ENCODE measurements around the gene NFE2L3.

NFE2L3 gene

DNA sequence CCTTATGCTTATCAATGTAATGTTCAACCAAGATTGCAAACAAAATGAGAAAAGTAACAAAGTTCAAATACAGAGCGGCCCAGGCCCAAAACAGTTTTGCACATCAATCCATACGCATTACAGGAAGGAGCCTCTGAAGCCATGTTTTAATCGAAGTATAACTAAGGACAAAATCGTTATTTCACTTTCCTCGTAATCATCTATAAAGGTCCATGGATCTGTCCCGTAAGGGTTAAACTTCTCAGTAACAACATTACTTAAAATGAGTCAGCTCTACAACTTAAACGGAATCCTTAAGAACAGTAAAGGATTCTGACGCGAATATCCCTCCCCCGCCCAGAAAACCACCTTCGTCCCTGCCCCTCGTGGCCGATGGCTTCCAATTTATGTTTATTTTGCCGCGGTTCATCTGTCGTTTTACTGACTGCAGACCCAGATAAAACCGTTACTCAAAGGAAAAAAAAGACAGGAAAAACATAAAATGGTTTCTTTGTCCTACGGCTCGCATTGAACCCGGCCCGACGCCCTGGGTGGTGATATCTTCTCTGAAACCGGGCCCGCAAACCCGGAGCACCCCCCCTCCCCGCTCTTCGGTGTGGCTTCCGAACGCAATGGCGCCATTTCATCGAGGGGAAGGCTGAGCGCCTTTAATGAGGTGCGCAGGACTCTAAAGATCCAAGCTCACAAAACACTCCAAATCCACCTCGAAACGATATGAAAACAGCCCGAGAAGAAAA lies 47.5 kb downstream of the NFE2L3 start:
- peak; percentile 36 to 61 (median 44) for DNase-seq (ENCODE audit: low read depth in 3 of 3)

DNA sequence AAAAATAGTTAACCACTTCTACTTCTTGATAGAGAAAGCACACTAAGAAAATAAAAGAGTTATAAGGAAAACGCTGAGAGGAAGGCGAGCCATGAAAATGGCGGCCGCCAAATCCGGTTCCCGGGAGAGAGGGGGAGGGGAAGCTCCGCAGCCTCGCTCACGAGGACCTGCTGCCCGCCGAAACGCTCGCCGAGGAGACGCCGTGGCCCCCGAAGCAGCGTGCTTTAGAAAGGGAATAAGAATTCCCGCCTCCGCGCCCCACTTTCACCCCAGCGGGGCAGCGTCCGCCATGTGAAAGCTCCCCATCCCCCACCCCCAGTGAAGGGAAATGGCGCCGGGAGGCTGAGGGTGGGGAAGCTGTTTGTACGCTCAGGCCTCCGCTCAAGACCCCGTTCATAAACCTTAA lies 48.0 kb downstream of the NFE2L3 start:
- peak; percentile 59 to 71 (median 65) for DNase-seq (ENCODE audit: low read depth in 3 of 3)

DNA sequence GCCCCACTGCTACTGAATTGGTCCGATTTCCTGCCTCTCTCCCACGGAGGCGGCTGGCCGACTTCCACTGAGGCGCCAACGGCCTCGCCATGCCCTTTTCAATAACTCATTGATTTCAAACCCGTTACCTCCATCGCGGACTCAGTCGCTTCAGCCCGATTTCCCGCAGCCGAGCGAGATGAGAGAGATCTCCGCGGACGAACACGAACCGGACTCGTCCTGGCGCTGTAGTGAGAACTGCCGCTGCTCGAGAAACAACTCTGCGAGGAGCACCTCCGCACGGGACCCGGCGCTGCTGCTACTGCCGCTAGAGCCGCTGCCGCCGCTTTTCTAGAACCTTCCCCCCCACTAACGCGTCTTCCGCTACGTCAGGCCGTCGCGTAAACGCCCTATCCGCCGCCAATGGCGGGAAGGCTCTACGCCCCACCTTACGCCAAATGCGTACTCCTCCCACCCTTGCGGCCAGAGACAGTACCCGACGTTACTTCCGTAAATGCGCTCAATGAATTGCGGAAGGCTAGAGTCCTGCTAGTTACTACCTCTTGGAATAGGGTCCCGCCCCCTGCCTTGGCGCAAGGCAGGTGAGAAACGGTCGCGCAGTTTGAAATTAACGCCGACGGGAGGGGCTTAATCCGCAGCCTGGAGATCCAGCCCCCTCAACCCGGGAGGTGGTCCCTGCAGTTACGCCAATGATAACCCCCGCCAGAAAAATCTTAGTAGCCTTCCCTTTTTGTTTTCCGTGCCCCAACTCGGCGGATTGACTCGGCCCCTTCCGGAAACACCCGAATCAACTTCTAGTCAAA lies 48.6 kb downstream of the NFE2L3 start, which contains the start of gene HNRNPA2B1:
HNRNPA2B1 (minus strand) TSS at position 303 of the 803 bp plus-strand sequence; CDS start at position 134, 169 bp downstream.
- peak; percentile 96 to 97 (median 96) for DNase-seq (ENCODE audit: low read depth in 3 of 3)

DNA sequence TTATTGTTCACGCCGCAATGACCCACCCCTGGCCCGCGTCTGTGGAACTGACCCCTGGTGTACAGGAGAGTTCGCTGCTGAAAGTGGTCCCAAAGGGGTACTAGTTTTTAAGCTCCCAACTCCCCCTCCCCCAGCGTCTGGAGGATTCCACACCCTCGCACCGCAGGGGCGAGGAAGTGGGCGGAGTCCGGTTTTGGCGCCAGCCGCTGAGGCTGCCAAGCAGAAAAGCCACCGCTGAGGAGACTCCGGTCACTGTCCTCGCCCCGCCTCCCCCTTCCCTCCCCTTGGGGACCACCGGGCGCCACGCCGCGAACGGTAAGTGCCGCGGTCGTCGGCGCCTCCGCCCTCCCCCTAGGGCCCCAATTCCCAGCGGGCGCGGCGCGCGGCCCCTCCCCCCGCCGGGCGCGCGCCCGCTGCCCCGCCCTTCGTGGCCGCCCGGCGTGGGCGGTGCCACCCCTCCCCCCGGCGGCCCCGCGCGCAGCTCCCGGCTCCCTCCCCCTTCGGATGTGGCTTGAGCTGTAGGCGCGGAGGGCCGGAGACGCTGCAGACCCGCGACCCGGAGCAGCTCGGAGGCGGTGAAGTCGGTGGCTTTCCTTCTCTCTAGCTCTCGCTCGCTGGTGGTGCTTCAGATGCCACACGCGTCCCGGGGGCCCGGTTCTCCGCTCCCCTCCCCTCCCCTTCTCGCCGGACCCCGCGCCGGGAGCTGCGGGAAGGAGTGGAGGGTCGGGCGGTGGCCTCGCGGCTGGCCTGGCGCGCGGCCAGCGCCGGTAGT lies 49.4 kb downstream of the NFE2L3 start, which contains the start of gene CBX3:
CBX3 (plus strand) TSS at position 499 of the 772 bp plus-strand sequence. CDS start 1,254 bp downstream, outside the sequence.
- peak; percentile 77 to 95 (median 78) for DNase-seq (ENCODE audit: low read depth in 3 of 3)

DNA sequence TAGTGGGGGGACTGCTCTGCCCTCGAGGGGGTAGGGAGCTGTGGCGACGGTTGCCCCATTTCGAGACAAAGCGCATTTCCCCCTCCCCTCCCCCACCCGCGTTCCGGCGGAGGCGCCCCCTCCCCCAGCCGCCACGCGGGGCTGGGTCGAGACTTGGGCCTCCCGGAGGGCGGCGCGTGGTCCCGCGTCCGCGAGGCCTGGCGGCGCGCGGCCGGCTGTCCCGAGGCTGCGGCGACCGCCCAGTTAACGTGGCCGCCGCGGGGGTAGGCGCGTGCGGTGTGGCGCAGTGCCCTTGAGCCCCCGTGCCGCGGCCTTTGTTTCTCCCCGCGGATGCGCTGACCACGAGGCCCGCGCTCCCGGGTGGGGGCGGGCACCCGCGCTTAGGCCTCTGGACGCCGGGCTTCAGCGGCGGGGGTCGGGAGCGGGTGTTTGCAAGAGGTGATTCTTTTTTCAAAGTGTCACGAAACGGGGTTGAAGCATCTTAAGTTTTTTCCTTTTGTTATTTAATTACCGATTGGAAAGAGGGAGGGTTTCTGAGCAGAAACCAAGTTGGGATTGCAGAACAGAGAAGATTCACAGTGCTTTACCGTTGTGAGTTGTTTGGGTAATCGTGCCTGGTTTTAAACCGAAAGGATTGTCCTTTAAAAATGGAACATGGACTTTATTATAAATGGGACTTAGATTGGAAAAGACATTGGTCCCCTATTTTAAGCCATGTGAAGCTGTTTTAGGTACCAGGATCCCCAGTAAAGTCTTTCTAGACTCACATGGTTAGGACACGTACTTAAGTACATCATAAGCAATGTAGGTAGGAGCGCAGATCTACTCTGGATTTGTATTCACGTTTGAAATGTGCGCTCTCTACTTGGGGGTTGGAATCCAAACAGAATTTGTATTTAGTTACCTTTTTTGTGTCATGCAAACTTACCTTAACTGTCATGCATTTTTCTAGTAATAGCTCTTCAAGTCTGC lies 50.3 kb downstream of the NFE2L3 start:
- DNase-seq (ENCODE audit: low read depth in 3 of 3): peak; percentile 35 to 62 (median 38)

DNA sequence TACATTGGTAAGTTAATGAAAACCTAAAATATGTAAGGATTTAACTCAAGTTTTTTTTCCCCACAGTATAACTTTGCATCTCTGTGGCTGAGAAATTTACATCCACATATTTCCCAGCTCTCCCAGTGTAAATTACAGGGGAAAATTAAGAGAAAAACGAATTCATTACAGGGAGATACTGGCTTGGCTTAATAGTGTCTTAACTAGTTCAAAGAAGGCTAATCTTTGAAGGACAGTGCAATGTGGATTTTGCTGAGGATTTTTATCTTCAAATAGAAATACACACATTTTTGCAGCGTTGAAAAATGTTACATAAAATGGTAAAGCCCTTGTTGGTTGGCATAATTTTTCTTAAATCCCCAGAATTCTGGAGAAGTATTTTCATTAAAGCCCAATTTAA lies 51.0 kb downstream of the NFE2L3 start:
- no peak for DNase-seq (ENCODE audit: low read depth in 3 of 3)

DNA sequence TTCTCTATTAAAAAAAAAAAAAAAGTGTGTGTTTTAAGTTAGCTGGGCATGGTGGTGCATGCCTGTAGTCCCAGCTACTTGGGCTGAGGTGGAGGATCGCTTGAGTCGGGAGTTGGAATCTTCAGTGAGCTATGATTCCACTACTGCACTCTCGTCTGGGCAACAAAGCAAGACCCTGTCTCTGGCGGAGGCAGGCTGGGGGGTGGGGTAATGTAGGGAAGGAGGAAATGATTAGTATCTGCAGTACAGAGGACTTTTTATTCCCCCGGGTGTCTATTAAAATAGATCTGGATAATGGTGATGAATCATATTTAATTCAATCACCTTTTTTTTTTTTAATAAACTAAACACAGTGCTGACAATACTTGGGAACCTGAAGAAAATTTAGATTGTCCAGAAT lies 56.0 kb downstream of the NFE2L3 start:
- DNase-seq (ENCODE audit: low read depth in 3 of 3): no peak

DNA sequence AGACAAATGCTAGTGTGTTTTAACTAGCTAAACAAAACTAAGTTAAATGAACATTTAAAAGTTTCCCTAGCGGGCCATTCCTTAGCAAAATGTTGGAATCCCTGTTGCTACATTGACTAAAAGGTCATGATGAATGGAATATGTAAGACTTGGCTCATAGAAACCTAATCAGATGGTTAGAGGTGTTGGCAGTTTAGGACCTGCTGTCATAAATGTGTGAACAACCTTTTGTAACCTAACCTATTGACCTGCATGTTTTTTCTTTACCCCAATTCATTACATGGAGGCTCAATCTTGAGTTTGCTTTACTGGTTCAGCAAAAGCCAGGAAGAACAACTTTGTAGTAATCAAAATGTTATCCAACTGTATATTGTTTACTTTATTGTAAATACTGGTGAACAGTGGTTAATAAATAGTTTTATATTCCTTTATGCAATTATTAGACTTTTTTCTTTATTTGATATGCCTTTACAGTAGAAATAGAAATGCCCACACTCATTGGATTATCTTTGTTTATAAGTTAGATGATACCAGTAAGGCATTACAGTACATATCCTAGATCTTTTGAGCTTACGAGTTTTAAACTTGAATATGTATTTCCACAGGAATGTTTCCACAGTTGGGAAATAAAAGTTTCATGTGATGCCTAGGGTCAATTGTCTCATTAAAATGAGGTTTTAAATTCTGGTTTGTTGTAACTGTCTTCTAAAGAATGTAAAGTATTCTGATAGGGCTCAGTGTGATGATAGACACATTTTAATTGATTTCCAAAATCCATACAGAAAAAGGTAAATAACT lies 61.1 kb downstream of the NFE2L3 start:
- DNase-seq (ENCODE audit: low read depth in 3 of 3): no peak

DNA sequence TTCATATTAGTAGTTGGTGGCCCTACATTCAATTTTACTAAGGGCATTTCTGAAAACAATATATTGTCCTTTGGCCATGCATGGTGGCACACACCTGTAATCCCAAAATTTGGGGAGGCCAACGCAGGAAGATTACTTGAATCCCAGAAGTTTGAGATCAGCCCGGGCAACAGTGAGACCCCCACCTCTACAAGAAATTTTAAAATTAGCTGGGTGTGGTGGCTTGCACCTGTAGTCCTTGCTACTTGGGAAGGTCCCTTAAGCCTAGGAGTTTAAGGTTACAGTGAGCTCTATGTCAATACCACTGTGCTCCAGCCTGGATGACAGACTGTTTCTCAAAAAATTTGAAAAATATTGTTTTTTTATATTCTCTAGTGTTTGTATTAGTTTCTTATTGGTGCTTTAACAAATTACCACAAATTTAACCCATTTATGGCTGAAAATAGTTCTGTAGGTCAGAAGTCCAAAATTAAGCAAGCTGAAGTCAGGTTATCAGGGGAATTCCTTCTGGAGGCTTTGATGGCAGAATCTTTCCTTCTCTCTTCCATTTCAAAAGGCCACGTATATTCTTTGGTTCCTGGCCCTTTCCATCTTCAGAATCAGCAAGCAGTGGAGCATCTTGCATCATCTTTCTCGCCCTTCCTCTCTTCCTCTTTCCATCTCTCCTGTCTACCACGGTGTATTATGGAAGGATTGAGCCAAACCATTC lies 62.0 kb downstream of the NFE2L3 start:
- no peak for DNase-seq (ENCODE audit: low read depth in 3 of 3)

DNA sequence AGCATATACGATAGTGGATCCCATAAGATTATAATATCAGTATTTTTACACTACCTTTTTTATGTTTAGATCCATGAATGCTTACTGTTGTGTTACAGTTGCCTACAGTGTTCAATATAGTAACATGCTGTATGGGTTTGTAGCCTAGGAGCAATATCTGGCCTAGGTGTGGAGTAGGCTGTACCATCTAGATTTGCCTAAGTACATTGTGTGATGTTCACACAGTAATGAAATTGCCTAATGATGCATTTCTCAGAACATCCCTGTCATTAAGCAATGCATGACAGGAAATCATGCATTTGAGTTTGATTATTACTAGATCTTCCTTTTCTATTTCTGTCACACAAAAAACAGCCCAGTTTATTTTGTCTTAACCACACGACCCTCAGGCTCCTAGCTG lies 64.1 kb downstream of the NFE2L3 start:
- DNase-seq (ENCODE audit: low read depth in 3 of 3): no peak

DNA sequence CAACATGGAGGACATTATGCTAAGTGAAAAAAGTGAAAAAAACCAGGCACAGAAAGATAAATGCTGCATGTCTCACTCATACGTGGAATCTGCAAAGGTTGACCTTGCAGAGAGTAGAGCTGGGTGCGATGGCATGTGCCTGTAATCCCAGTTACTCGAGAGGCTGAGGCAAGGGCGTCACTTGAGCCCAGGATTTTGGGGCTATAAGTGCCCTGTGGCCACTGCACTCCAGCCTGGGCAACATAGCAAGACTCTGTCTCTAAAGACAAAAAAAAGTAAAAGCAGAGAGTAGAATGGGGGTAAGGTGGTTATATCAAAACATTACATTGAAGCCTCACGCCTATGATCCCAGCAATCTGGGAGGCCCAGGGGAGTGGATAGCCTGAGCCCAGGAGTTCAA lies 72.4 kb downstream of the NFE2L3 start:
- DNase-seq (ENCODE audit: low read depth in 3 of 3): no peak

DNA sequence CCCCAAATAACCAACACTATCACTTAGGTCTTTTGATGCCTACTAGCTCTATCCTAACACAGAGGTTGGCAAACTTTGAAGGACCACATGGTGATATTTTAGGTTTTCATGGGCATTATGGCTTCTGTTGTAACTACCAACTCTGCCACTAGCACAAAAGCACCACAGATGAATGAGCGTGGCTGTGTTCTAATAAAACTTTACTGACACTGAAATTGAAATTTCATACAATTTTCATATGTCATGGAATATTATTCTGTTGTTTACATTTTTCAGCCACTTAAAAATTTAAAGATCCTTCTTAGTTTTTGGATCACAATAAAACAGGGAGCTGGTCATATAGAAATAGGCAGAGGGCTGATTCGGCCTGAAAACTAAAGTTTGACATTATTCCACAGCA lies 76.0 kb downstream of the NFE2L3 start:
- no peak for DNase-seq (ENCODE audit: low read depth in 3 of 3)

DNA sequence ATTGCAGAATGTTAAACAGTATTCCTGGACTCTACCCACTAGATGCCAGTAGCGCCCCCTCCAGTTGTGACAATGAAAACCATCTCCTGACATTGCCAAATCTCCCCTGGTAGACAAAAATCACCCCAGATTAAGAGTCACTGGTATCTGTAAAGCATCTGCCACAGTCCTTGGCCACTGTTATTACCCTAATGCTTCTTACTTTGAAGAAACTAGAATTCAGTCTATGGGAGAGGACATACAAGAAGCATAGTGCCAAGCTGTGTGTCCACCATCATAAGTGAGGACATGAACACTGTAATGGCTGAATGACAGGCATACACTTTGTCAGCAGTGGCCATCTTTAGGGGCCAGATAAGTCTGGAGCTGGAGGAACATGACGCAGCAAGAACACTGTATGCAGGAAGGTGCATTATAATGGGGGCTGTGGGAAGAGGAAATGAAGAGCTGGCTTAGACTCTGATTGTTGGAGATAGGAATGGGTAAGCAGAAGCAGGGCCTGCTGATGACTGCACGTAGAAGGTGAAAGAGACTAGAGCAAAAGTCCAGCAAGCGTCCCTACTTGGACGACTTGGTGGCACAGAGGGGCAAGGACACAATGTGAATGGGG lies 82.0 kb downstream of the NFE2L3 start:
- DNase-seq (ENCODE audit: low read depth in 3 of 3): no peak
